Erythroblast (primary cell): Measurements from ENCODE around the gene SLC6A11.

ENCODE experiments used
- GATA1 ChIP-seq: IDR thresholded peaks from 2 replicates; pipeline ENCODE4 v1.6.1; 2011; ENCODE audit warnings: low read depth, mild to moderate bottlenecking, control low read depth, low read length, moderate library complexity
- POLR2A ChIP-seq: IDR thresholded peaks from 2 replicates; pipeline ENCODE4 v1.6.1; 2011; ENCODE audit warnings: mild to moderate bottlenecking, low read length

GRCh38 chr3:10808130-10808735, 7.8 kb upstream of the SLC6A11 start:
- TF ChIP-seq GATA1: no peak
- TF ChIP-seq POLR2A: no peak
